ENCODE measurements around the gene PTPRN2. TPM values are rescaled to one million over a fixed set of nuclear protein-coding genes. Genes with fewer than 3 reads are reported as not detected.

PTPRN2 gene
- total RNA-seq, 2 experiments from 2014 or later: 4.7 to 4.8 TPM

DNA sequence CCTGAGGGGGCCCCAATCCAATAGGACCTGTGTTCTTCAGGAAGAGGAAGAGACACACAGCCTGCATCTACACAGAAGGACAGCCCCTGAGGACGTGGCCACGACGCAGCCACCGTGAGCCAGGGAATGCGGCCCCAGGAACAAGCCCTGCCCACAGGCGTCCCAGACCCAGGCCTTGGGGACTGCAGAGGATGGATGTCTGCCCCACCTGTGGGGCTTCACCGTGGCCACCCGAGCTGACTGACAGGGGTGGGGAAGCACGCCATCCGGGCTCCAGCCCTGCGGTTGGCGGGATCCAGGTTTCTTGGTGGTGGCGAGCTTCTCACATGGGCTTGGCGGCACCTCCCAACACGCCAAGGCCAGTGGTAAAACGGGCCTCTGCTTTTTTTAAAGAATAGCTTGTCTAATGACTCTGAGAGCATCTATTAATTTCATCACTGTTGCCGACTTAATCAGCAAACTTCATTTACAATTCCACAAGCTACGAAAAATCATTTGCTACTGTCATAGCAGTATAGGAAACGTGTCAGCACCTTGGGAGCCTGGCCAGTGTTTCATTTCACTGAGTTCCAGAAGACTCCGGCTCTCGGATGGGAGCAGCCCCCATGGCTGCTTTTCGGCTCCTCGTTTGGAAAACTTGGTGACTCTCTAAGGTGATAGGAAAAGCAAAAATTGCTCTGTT lies 584.0 kb downstream of the PTPRN2 start:
- H3K27me3 Mint-ChIP-seq: no peaks in the 10 kb centered on the region
- no peaks in the 10 kb centered on the region for H3K36me3 Mint-ChIP-seq (ENCODE audit: low read depth)
- no peaks in the 10 kb centered on the region for H3K4me1 Mint-ChIP-seq
- H3K4me3 Mint-ChIP-seq: no peak overlapping the region
- ChIA-PET POLR2A (no interaction called here), CTCF (no interaction called here)
- no peaks in the 10 kb centered on the region for H3K9me3 Mint-ChIP-seq
- no peak overlapping the region for H3K27ac Mint-ChIP-seq
- no peak for DNase-seq

DNA sequence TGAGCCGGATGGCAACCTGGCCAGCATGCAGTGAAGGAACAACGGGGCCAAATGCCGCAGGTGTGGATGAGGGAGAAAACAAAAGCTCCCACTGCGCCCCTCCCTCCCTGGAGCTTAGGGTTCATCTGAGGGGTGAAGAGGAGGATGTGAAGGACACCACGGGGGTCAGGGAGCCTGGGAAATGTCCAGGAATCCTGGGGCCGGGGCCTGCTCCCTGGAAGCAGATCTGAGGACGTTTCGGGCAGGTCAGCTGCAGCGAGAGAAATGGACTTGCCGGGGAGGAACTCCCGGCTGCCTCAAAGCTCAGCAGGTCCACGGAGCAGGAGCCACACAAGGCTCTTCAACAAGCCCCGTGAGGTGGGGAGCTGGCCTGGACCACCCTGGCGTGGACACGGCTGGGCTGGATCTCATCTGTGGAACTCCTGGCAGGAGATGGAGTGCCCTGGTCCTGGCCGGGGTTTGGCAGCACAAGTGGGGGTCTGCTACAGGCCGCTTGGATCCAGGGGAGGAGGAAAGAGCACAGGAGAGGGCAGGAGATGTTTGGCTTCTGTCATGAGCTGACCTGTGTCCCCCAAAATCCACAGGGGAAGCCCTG lies 585.0 kb downstream of the PTPRN2 start:
- Mint-ChIP-seq H3K4me1 (no peaks in the 10 kb centered on the region), H3K27me3 (no peaks in the 10 kb centered on the region), H3K4me3 (no peak overlapping the region), H3K27ac (no peak overlapping the region), H3K9me3 (no peaks in the 10 kb centered on the region), H3K36me3 (ENCODE audit: low read depth) (no peaks in the 10 kb centered on the region)
- ChIA-PET CTCF (no interaction called here), POLR2A (no interaction called here)
- DNase-seq: no peak

DNA sequence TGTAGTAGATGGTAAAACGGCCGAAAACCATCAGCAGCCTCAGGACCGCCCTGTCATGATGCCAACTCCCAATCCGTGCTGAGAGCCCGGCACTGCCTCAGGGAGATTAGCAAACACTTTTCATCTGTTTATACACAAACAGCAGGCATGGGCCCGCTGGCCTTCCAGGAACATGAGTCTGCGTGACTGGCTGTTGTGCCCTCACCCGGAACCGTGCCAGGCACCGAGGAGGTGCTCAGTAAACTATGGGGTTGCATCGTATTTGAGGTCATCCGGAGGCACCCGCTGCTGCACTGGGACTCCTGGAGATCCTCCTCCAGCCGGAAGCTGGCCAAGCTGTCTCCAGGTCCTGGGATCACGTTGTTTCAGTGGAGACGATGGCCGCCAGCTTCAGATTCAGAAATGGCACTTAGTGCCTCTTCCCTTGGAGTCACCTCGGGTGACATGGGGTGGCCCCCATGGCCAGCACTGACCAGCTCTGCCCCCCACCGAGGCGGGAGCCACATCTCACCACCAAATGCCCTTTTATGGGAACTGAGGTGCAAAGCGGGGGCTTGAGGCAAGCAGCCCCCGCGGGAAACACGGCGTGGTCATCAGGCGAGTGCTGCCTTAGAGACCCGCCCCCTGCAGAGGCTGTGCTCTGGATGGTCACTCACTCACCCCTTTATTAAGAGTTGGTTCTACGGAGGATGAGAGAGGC lies 585.9 kb downstream of the PTPRN2 start:
- Mint-ChIP-seq H3K27ac (no peak overlapping the region), H3K9me3 (no peaks in the 10 kb centered on the region), H3K4me1 (no peaks in the 10 kb centered on the region), H3K36me3 (ENCODE audit: low read depth) (no peaks in the 10 kb centered on the region), H3K4me3 (no peak overlapping the region), H3K27me3 (no peaks in the 10 kb centered on the region)
- ChIA-PET CTCF (no interaction called here), POLR2A (no interaction called here)
- DNase-seq: no peak

DNA sequence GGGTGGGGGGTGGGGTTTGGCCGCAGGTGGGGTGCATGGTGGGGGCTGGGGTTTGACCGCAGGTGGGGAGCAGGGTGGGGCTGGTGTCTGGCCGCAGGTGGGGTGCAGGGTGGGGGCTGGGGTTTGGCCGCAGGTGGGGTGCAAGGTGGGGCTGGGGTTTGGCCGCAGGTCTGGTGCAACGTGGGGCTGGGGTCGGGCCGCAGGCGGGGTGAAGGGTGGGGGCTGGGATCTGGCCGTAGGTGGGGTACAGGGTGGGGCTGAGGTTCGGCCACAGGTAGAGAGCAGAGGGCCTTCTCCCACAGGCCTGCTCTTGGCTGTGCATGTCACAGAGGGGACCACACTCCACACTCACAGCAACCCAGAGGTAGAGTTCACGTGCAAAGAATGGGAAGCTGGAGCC lies 586.6 kb downstream of the PTPRN2 start:
- Mint-ChIP-seq H3K27me3 (no peaks in the 10 kb centered on the region), H3K4me3 (no peak overlapping the region)

DNA sequence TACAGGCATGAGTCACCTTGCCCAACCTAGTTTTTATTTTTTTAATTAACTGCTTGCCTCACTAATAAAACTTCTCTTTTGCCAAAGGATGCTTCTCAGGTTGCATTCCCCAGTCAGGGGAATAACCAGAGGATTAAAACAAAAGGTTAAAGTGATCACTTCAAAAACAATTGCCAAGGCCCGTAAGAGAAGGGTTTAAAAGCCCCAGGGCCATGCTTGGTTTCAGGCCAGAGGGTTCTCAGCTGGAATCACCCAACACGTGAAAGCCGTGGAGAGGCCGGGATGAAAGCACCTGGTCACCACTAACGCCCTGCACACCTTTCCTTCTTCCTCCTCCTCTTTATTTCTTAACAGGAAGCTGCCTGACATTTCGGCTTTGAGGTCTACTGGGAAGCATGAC lies 587.5 kb downstream of the PTPRN2 start:
- H3K4me3 Mint-ChIP-seq: no peak overlapping the region
- no peak for DNase-seq
- CTCF ChIA-PET: no interaction called here
- H3K4me1 Mint-ChIP-seq: no peaks in the 10 kb centered on the region
- H3K27ac Mint-ChIP-seq: no peak overlapping the region
- no peaks in the 10 kb centered on the region for H3K36me3 Mint-ChIP-seq (ENCODE audit: low read depth)
- no peaks in the 10 kb centered on the region for H3K27me3 Mint-ChIP-seq
- POLR2A ChIA-PET: no interaction called here
- peaks cover 5% of the 10 kb centered on the region for H3K9me3 Mint-ChIP-seq

More for the DNA sequence above, 586.6 kb downstream of the PTPRN2 start:
- no peaks in the 10 kb centered on the region for H3K4me1 Mint-ChIP-seq
- no peak for DNase-seq
- H3K9me3 Mint-ChIP-seq: no peaks in the 10 kb centered on the region
- H3K27ac Mint-ChIP-seq: no peak overlapping the region
- ChIA-PET POLR2A (no interaction called here), CTCF (no interaction called here)
- no peaks in the 10 kb centered on the region for H3K36me3 Mint-ChIP-seq (ENCODE audit: low read depth)

DNA sequence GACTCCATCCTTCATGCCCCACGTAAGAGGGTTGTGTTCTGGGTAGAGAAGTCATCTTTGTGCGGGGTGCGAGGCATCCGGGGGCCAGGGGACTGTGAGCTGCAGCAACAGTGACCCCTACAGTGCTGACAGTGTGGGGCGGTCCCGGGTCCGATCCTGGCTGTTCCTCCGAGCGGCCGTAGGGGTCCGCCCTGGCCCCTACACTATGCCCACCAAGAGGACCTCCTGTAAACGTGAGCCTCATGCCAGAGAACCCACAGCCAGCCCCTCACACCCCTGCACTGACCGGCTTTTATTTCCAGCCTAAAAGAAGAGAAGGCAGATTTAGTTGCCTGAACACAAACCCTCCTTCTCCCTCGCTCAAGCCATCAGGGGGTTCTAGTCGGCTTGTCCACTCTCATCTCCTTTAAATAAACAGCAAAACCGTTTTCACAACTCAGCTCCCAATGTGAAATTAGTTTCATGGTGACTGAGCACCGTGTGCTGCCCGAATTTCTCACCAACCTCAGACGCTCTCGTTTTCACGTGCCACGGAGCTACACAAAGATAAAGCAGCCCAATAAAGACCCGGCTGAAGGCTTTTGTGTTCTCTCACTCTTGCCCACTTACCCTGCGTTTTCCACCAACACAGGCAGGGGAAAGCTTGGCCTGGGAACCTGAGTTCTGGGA lies 588.6 kb downstream of the PTPRN2 start:
- H3K27ac Mint-ChIP-seq: no peak overlapping the region
- H3K4me3 Mint-ChIP-seq: no peak overlapping the region
- H3K4me1 Mint-ChIP-seq: no peaks in the 10 kb centered on the region
- H3K9me3 Mint-ChIP-seq: peaks cover 5% of the 10 kb centered on the region
- ChIA-PET CTCF (no interaction called here), POLR2A (no interaction called here)
- H3K36me3 Mint-ChIP-seq (ENCODE audit: low read depth): no peaks in the 10 kb centered on the region
- no peak for DNase-seq
- H3K27me3 Mint-ChIP-seq: no peaks in the 10 kb centered on the region

DNA sequence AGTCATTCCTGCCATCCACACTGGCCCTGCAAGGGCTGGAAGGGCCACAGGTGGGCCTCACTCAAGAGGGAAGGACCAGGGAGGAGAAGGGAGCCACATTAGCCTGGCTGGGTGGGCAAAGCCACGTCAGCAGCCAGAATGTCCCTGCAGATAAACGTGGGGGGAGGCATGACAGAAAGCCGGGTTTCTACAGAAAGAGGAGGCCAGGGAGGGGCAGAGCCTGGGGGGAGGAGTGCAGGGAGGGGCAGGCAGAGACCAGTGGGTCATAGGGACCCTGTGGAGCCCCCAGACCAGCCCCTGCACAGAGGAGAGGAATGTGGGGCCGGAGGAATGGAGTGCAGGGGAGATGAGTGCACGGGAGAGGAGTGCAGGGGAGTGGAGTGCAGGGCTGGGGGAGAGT lies 590.2 kb downstream of the PTPRN2 start:
- POLR2A ChIA-PET: no interaction called here
- Mint-ChIP-seq H3K36me3 (ENCODE audit: low read depth) (no peaks in the 10 kb centered on the region), H3K4me3 (no peak overlapping the region), H3K9me3 (peaks cover 5% of the 10 kb centered on the region), H3K27me3 (no peaks in the 10 kb centered on the region), H3K4me1 (no peaks in the 10 kb centered on the region), H3K27ac (no peak overlapping the region)
- CTCF ChIA-PET: no interaction called here
- DNase-seq: no peak

DNA sequence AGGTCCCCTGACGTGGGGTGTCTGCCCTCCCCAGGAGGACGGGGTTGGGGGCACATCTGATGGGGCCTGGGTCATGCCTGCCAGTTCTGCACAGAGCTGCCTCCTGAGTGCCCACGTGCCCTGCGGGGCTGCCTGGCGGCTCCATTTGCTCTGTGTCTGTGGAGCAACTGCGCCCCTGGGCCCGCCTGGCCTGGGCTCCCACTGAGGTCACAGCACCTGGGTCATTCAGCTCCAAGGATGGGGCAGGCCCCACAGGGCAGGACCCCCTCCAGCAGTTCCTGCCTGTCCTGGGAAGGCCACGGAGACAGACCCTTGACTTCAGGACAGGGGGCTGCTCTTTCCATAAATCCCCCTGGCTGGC lies 590.6 kb downstream of the PTPRN2 start:
- no peaks in the 10 kb centered on the region for H3K4me1 Mint-ChIP-seq

DNA sequence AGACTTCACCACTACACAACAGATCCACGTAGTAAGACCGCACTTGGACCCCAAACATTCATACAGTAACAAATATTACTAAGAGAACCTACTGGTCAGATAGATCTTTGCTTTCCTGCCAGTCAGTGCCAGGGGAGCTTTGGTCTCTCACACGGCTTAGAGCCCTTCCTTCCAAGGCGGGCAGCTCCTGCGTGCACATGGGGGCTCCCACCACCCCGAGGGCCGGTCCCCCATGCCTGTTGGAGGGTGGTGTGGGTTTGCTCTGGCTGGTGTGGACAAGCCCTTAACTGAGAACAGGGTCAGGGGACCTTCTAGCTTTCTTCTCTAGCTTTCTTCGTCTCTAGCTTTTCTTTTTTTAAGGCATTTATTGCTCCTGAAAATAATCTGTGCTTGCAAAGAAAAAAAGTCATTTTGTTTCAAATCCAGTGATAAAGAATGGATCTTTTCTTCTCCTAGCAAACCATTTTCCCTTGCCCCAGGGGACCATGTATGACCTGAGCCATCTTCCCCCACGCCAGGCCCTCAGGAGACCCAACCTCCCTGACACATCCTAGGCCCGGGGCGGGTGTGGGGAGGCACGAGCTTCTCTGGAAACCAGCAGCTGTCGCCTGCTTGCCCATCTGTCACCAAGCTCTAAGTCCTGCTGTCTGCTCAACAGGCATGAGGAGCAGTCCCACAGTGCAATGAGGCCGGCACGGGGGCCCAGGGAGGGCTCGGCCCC lies 591.1 kb downstream of the PTPRN2 start:
- H3K27ac Mint-ChIP-seq: no peak overlapping the region
- ChIA-PET POLR2A (no interaction called here), CTCF (no interaction called here)
- H3K9me3 Mint-ChIP-seq: peaks cover 5% of the 10 kb centered on the region
- H3K36me3 Mint-ChIP-seq (ENCODE audit: low read depth): no peaks in the 10 kb centered on the region
- no peaks in the 10 kb centered on the region for H3K4me1 Mint-ChIP-seq
- H3K27me3 Mint-ChIP-seq: no peaks in the 10 kb centered on the region
- H3K4me3 Mint-ChIP-seq: no peak overlapping the region
- no peak for DNase-seq

More for the DNA sequence above, 590.6 kb downstream of the PTPRN2 start:
- Mint-ChIP-seq H3K27ac (no peak overlapping the region), H3K27me3 (no peaks in the 10 kb centered on the region), H3K4me3 (no peak overlapping the region), H3K36me3 (ENCODE audit: low read depth) (no peaks in the 10 kb centered on the region), H3K9me3 (peaks cover 5% of the 10 kb centered on the region)
- no peak for DNase-seq
- ChIA-PET CTCF (no interaction called here), POLR2A (no interaction called here)

DNA sequence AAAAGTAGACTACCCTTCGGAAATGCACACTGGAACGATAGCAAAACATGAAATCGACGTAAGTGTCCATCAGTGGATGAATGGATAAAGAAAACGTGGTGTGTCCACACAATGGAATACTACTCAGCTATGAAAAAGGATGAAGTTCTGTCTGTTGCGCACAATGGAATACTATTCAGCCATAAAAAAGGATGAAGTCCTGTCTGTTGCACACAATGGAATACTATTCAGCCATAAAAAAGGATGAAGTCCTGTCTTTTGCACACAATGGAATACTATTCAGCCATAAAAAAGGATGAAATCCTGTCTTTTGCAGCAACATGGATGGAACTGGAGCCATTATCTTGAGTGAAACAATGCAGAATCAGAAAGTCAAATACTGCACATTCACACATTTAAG lies 591.8 kb downstream of the PTPRN2 start:
- Mint-ChIP-seq H3K4me1 (no peaks in the 10 kb centered on the region), H3K27ac (no peak overlapping the region), H3K9me3 (peaks cover 5% of the 10 kb centered on the region), H3K4me3 (no peak overlapping the region), H3K36me3 (ENCODE audit: low read depth) (no peaks in the 10 kb centered on the region), H3K27me3 (no peaks in the 10 kb centered on the region)
- DNase-seq: no peak
- CTCF ChIA-PET: no interaction called here
- POLR2A ChIA-PET: no interaction called here

DNA sequence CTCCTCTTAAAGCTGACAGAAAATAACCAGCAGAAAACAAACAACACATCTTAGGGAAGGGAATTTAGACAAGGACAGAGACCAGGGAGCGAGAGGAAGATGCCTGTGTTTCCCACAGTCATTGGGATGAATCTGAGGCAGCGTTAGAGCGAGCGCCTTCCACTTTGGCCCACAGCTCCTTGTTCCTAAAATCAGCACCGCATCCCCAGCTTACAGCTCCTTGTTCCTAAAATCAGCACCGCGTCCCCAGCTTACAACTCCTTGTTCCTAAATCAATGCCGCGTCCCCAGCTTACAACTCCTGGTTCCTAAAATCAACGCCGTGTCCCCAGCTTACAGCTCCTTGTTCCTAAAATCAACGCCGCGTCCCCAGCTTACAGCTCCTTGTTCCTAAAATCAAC lies 593.3 kb downstream of the PTPRN2 start:
- no peak overlapping the region for H3K27ac Mint-ChIP-seq
- no peak for DNase-seq
- H3K36me3 Mint-ChIP-seq (ENCODE audit: low read depth): no peaks in the 10 kb centered on the region
- no peak overlapping the region for H3K4me3 Mint-ChIP-seq
- H3K4me1 Mint-ChIP-seq: no peaks in the 10 kb centered on the region
- peaks cover 5% of the 10 kb centered on the region for H3K9me3 Mint-ChIP-seq
- ChIA-PET CTCF (no interaction called here), POLR2A (no interaction called here)
- no peaks in the 10 kb centered on the region for H3K27me3 Mint-ChIP-seq

DNA sequence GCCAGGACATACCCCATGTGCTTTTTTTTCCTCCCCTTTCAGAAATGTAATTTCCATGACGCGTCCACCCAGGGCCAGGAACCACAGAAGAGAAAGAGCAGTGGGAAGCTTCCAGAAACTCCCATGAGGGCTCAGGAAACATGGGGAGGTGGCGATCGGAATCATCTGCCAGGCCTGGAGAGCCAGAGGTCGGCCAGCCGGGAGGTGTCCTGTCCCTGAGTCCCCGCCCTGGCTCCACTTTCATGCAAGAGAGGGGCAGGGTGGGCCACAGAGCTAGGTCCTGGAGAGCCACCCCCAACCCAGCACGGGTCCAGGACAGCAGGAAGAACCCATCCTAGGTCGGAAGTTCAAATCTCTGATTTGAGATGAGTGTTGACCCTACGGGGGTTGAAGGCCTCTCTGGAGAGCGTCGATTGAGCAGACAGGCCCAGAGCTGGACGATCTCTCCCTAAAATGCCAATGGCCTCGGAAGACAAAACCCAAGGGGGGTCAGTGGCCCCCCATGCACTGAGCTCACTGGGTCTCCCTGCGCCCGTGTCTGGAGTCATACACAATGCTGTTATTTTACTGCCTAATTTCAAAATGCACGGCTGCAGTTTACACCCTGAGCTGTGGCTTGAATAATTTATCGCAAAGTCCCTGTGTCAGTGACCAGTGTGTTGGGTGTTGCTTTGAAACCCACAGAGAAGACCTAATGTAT lies 594.1 kb downstream of the PTPRN2 start:
- no peaks in the 10 kb centered on the region for H3K36me3 Mint-ChIP-seq (ENCODE audit: low read depth)
- no peaks in the 10 kb centered on the region for H3K27me3 Mint-ChIP-seq
- no peak overlapping the region for H3K4me3 Mint-ChIP-seq
- ChIA-PET CTCF (no interaction called here), POLR2A (no interaction called here)
- DNase-seq: no peak
- H3K4me1 Mint-ChIP-seq: no peaks in the 10 kb centered on the region
- peaks cover 5% of the 10 kb centered on the region for H3K9me3 Mint-ChIP-seq
- H3K27ac Mint-ChIP-seq: no peak overlapping the region
